Large intestine (tissue), 3 donors: Measurements from ENCODE around the gene CHRNA5. TPM values are rescaled to one million over a fixed set of nuclear protein-coding genes. Genes with fewer than 3 reads are reported as not detected.

ENCODE experiments used
- DNase-seq, 2 donors: peaks; one replicate each; pipeline versions ENCODE4 v3.0.0 to v3.0.0-alpha.2; 2013
- H3K27ac ChIP-seq: one replicate; pipeline ENCODE4 v1.5.1; 2013; ENCODE audit warnings: low read length
- H3K27me3 ChIP-seq: 2 replicates; pipeline ENCODE4 v1.6.1; 2013; ENCODE audit warnings: low read length; ENCODE audit not compliant: control insufficient read depth, insufficient read depth
- H3K36me3 ChIP-seq: 2 replicates; pipeline ENCODE4 v1.6.1; 2013; ENCODE audit warnings: low read length; ENCODE audit not compliant: control insufficient read depth, insufficient read depth
- H3K4me1 ChIP-seq: one replicate; pipeline ENCODE4 v1.6.1; 2013; ENCODE audit warnings: low read length; ENCODE audit not compliant: control insufficient read depth, insufficient read depth
- H3K4me3 ChIP-seq: one replicate; pipeline ENCODE4 v1.5.1; 2013; ENCODE audit warnings: low read length
- H3K9me3 ChIP-seq: one replicate; pipeline ENCODE4 v1.6.1; 2013; ENCODE audit warnings: mild to moderate bottlenecking, low read depth, low read length, moderate library complexity; ENCODE audit not compliant: control insufficient read depth
- WGBS: methylation state at CpG from one replicate; pipeline ENCODE4 v1.1.5; 2013; ENCODE audit warnings: low lambda C conversion rate; ENCODE audit not compliant: insufficient coverage; 5-methylcytosine and 5-hydroxymethylcytosine counted together
- polyA plus RNA-seq: library from polyadenylated mRNA; unstranded; fragments of 120-200 nt; gene quantifications from one replicate; pipeline ENCODE4 v1.2.1, GENCODE V29; 2013

Gene CHRNA5
- polyA plus RNA-seq, 1 donor, result 3.7 TPM

DNA sequence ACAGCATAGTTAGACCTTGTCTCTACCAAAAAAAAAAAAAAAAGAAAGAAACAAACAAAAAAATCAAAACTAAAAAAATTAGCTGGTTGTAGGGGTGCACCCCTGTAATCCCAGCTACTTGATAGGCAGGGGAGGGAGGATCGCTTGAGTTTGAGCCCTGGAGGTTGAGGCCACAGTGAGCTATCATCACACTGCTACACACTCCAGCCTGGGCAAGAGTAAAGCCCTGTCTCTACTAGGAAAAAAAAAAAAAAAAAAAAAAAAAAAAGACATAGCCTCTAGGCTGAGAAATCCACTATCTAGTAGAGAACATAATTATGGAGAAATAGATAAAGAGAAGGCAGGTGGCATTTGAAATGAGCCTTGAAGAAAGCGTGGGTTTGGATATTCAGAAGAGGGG lies 2.2 kb upstream of the CHRNA5 start:
- no peak overlapping the region for H3K4me3 ChIP-seq
- no peak overlapping the region for H3K27ac ChIP-seq
- H3K4me1 ChIP-seq, result peaks cover 3% of the 10 kb centered on the region
- H3K36me3 ChIP-seq, result no peaks in the 10 kb centered on the region
- H3K27me3 ChIP-seq, result peaks cover 44% of the 10 kb centered on the region
- DNase-seq, result no peak
- no peaks in the 10 kb centered on the region for H3K9me3 ChIP-seq
- WGBS, result 60% methylated on average over 1 of the region's 2 CpGs

DNA sequence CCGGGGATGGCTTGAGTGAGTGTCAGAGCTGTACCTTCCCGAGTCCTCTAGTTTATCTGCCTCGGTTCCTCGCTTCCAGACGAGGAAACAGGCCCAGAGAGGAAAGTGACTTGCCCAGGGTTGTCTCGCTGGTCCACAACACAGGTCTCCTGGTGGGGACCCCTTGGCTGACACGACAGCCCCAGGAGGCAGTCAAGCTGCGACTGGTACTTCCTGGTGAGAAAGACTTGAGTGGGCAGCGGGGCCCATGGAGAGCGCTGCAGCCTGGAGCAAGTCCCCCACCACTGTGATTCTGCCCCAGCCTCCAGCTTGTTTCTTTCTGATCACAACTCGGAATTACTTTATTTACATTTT lies 600 bp upstream of the CHRNA5 start:
- no peaks in the 10 kb centered on the region for H3K9me3 ChIP-seq
- WGBS, result no CpG with 5 or more reads among the region's 11 CpGs
- no peak overlapping the region for H3K4me3 ChIP-seq
- no peaks in the 10 kb centered on the region for H3K36me3 ChIP-seq
- DNase-seq, result no peak
- no peak overlapping the region for H3K27ac ChIP-seq
- peaks cover 41% of the 10 kb centered on the region for H3K27me3 ChIP-seq
- peaks cover 3% of the 10 kb centered on the region for H3K4me1 ChIP-seq

DNA sequence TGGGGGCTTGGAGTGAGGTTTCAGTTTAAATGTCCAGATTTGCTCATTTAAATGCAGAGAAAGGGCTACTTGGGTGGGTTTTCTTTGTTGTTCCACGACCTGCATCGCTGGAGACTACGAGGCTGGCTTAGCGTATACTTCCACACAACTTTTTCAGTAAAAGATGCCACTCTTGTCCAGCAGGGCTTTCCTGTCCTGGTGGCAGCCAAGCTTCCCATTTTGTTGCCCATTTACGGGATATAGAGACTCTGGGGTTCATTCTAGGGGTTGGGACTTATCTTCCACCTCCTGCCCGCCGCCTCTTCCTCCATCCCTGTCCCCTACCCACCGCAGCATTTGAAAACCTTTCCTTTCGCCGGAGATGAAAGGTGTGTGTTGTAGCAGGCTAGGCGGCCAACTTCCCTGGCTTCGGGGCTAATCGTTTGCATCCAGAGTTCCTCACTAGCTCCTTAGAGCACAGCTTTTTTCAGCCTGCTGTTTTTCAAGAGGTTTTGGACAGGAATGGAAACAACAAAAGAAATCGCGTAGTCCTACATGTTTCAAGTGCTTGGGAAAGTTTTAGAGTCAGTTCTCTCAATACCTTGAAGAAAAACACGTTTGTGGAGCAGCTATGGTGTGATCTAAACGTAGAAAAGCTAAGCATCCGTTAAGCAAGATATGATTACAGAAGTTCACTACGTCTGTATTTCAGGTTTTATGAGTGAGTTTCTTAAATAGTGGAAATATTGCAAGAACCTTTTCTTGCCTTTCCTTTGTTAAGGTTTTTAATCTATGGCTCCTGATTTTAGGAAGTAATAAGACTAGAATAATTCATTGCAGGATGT lies 843 bp downstream of the CHRNA5 start:
- peak in 1 of 2 donors; percentile 27 for DNase-seq
- no peaks in the 10 kb centered on the region for H3K36me3 ChIP-seq
- WGBS, result no CpG with 5 or more reads among the region's 19 CpGs
- H3K27me3 ChIP-seq, result peaks cover 41% of the 10 kb centered on the region
- H3K27ac ChIP-seq, result no peak overlapping the region
- H3K9me3 ChIP-seq, result no peaks in the 10 kb centered on the region
- H3K4me3 ChIP-seq, result peak overlapping the region; percentile 44
- H3K4me1 ChIP-seq, result peaks cover 3% of the 10 kb centered on the region

DNA sequence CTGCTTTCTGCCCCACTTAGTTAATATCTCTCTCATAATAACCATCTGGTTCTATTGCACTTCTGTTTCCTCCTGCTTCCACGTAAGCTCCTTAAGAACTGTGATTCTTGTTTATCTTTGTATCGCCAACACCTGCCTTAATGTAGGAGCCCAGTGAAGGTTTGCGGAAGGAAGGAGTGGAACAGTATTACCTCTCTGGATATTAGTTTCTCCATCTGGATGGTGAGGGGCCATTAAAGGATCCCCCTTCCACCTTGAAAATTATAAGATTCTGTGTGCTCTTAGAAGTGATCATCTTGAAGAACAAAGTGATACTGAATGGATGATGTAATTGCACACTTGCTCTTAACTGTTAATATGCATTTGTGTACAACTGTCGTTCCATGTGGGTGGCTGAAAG lies 2.2 kb downstream of the CHRNA5 start:
- Histone ChIP-seq H3K4me1 (peaks cover 3% of the 10 kb centered on the region), H3K27me3 (peaks cover 41% of the 10 kb centered on the region), H3K9me3 (no peaks in the 10 kb centered on the region), H3K36me3 (no peaks in the 10 kb centered on the region), H3K4me3 (no peak overlapping the region), H3K27ac (no peak overlapping the region)
- DNase-seq, result no peak
- WGBS, result 80% methylated on average over 1 of the region's 4 CpGs

GRCh38 chr15:78570710-78571109 lies 5.4 kb downstream of the CHRNA5 start:
- Histone ChIP-seq H3K36me3 (no peaks in the 10 kb centered on the region), H3K9me3 (no peaks in the 10 kb centered on the region), H3K4me1 (no peaks in the 10 kb centered on the region), H3K27me3 (peaks cover 15% of the 10 kb centered on the region), H3K27ac (no peak overlapping the region), H3K4me3 (no peak overlapping the region)
- no peak for DNase-seq
- no CpG with 5 or more reads among the region's 2 CpGs for WGBS

DNA sequence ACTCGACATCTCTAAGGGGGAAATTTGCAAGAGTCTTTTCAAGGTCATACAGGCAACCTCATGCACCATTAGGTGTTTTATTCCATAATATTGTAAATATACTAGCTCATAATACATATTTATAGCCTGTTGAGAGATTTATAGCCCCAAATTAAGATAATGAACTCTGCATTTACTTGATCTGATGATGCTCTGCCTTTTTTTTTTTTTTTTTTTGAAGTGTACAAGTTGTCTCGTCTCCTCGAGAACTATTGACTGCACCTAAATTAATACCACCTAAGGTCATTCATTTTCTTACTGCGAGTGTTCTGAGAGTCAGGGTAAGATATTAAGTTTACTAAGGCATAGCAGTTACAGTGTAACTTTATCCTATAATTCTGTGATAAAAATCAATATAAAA lies 6.1 kb downstream of the CHRNA5 start:
- Histone ChIP-seq H3K4me1 (no peaks in the 10 kb centered on the region), H3K27ac (no peak overlapping the region), H3K27me3 (peaks cover 8% of the 10 kb centered on the region), H3K9me3 (no peaks in the 10 kb centered on the region), H3K36me3 (no peaks in the 10 kb centered on the region), H3K4me3 (no peak overlapping the region)
- WGBS, result 82% methylated on average over 2 of the region's 4 CpGs
- DNase-seq, result no peak

GRCh38 chr15:78573416-78573815 lies 8.1 kb downstream of the CHRNA5 start:
- WGBS, result 0% methylated on average over 1 of the region's 4 CpGs
- Histone ChIP-seq H3K27ac (no peak overlapping the region), H3K36me3 (no peaks in the 10 kb centered on the region), H3K4me3 (no peak overlapping the region), H3K4me1 (no peaks in the 10 kb centered on the region), H3K27me3 (no peaks in the 10 kb centered on the region), H3K9me3 (no peaks in the 10 kb centered on the region)
- DNase-seq, result no peak

DNA sequence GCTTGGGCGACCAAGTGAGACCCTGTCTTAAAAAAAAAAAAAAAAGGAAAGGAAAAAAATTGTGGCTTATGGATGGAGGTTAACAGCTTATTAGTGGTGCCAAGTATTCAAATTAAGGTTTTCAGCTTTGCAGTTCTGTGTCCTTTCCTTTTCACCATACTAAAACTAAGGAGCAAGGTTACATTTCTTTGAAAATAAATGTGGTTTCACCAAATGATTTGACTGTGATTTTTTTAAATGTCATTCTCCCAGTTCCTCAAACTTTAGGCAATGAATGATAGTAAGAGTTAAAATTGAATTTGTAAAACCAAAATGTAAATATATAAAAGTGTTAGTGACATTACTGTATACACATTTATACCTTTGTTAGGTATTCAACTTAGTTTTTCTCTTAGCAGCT lies 9.6 kb downstream of the CHRNA5 start:
- no peak for DNase-seq
- Histone ChIP-seq H3K4me1 (no peaks in the 10 kb centered on the region), H3K27ac (no peak overlapping the region), H3K4me3 (no peak overlapping the region), H3K9me3 (no peaks in the 10 kb centered on the region), H3K27me3 (no peaks in the 10 kb centered on the region), H3K36me3 (no peaks in the 10 kb centered on the region)
- WGBS, result 100% methylated on average over 1 of the region's 1 CpG

GRCh38 chr15:78597583-78597982 lies 32.3 kb downstream of the CHRNA5 start:
- no peak for DNase-seq
- Histone ChIP-seq H3K4me3 (no peak overlapping the region), H3K27me3 (no peaks in the 10 kb centered on the region), H3K4me1 (no peaks in the 10 kb centered on the region), H3K27ac (no peak overlapping the region), H3K9me3 (no peaks in the 10 kb centered on the region), H3K36me3 (no peaks in the 10 kb centered on the region)
- no CpG with 5 or more reads among the region's 1 CpG for WGBS

DNA sequence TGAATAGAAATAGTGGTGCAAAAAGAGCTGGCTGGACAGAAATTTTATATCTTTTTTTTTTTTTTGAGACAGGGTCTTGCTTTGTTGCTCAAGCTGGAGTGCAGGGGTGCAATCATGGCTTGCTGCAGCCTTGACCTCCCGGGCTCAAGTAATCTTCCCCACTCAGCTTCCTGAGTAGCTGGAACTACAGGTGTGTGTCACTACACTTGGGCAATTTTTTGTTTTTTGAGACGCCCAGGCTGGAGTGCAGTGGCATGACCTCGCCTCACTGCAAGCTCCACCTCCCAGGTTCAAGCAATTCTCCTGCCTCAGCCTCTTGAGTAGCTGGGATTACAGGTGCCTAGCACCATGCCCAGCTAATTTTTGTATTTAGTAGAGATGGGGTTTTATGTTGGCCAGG lies 33.0 kb downstream of the CHRNA5 start:
- no peak overlapping the region for H3K4me3 ChIP-seq
- WGBS, result no CpG with 5 or more reads among the region's 3 CpGs
- no peaks in the 10 kb centered on the region for H3K36me3 ChIP-seq
- peaks cover 2% of the 10 kb centered on the region for H3K27me3 ChIP-seq
- no peak overlapping the region for H3K27ac ChIP-seq
- DNase-seq, result no peak
- H3K9me3 ChIP-seq, result no peaks in the 10 kb centered on the region
- H3K4me1 ChIP-seq, result no peaks in the 10 kb centered on the region

- no peak for DNase-seq
- Histone ChIP-seq H3K9me3 (no peaks in the 10 kb centered on the region), H3K27ac (no peak overlapping the region), H3K36me3 (no peaks in the 10 kb centered on the region), H3K27me3 (peaks cover 2% of the 10 kb centered on the region), H3K4me1 (no peaks in the 10 kb centered on the region), H3K4me3 (no peak overlapping the region)
Observed at GRCh38 chr15:78599189-78599588, 33.9 kb downstream of the CHRNA5 start.
